OCI-LY3 (cell line): Measurements from ENCODE around the gene CCDC66.

ENCODE experiments used
- EZH2phosphoT487 ChIP-seq: fragments of 200-600 bp; shearing (Covaris generic); IDR thresholded peaks from 2 replicates; pipeline ENCODE4 v1.6.1; 2018; ENCODE audit warnings: antibody characterized with exemption, mixed run types, low read depth
- TF ChIP-seq, protein P1 (sequence below): fragments of 200-600, 300-600 bp; sonication (generic); IDR thresholded peaks from 2 replicates; pipeline ENCODE4 v1.5.1; 2014; ENCODE audit warnings: antibody characterized with exemption, low read length, low read depth

DNA sequence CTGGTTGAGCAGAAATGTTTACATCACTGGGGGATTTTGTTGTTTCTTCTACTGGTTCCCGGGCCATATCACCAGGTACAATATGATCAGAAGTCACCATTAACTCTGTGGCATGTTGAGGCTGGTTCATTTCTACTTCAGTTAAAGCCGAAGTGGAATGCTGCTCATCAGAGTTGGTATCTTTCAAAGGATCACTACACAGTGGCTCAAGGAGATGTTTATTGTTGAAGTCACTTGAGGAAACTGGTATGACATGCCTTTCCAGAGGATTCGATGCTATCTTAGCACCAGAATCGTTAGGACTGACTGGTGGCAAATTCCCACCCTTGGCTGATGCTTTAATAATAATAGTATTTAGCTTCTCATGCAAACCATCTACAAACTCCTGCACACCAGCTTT lies 76.2 kb downstream of the CCDC66 start:
- TF ChIP-seq, protein P1, sequence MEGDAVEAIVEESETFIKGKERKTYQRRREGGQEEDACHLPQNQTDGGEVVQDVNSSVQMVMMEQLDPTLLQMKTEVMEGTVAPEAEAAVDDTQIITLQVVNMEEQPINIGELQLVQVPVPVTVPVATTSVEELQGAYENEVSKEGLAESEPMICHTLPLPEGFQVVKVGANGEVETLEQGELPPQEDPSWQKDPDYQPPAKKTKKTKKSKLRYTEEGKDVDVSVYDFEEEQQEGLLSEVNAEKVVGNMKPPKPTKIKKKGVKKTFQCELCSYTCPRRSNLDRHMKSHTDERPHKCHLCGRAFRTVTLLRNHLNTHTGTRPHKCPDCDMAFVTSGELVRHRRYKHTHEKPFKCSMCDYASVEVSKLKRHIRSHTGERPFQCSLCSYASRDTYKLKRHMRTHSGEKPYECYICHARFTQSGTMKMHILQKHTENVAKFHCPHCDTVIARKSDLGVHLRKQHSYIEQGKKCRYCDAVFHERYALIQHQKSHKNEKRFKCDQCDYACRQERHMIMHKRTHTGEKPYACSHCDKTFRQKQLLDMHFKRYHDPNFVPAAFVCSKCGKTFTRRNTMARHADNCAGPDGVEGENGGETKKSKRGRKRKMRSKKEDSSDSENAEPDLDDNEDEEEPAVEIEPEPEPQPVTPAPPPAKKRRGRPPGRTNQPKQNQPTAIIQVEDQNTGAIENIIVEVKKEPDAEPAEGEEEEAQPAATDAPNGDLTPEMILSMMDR = no peak
- no peak for TF ChIP-seq EZH2phosphoT487
